ENCODE results near the gene EDNRB. TPM values are rescaled to one million over a fixed set of nuclear protein-coding genes. Genes with fewer than 3 reads are reported as not detected.

EDNRB gene
- polyA plus RNA-seq, 1 of the 3 experiments (the other 2 are of a cell fraction) = not detected

GRCh38 chr13:77893066-77893465, 25.6 kb downstream of the EDNRB start:
- Histone ChIP-seq H3K9ac (no peak overlapping the region), H3K4me3 (ENCODE audit: low read depth in 2 of 2, low read length in 1 of 2) (no peak overlapping the region), H3K9me2 (no peaks in the 10 kb centered on the region), H3K4me2 (no peak overlapping the region), H3K27ac (ENCODE audit: low read depth in 2 of 2, low read length in 1 of 2) (no peak overlapping the region), H4K20me1 (ENCODE audit: insufficient read depth) (no peaks in the 10 kb centered on the region), H3K27me3 (ENCODE audit: insufficient read depth) (no peaks in the 10 kb centered on the region), H3K36me3 (replicated peaks in 1 of 2; ENCODE audit: control insufficient read depth in 1 of 2, insufficient read depth in 2 of 2, low read length in 1 of 2) (no peaks in the 10 kb centered on the region), H3F3A (replicated peaks; ENCODE audit: insufficient read depth) (no peaks in the 10 kb centered on the region), H2AFZ (ENCODE audit: low read depth) (no peak overlapping the region), H3K9me3 (no peaks in the 10 kb centered on the region), H3K4me1 (ENCODE audit: control insufficient read depth in 1 of 2, insufficient read depth in 2 of 2, low read depth in 1 of 2, low read length in 1 of 2) (peaks cover 0 to 3% of the 10 kb centered on the region in 2 experiments; a peak in 1 of 4 replicates), H3K79me2 (ENCODE audit: insufficient read depth) (no peaks in the 10 kb centered on the region)
- 60% methylated on average over 6 of the region's 6 CpGs for WGBS (ENCODE audit: low lambda C conversion rate)
- POLR2A ChIA-PET = no interaction called here
- DNase-seq = no peak
- CTCF ChIA-PET = no interaction called here
- TF ChIP-seq TEAD4 (IDR thresholded peaks at IDR 0.05; ENCODE audit: borderline replicate concordance, insufficient read depth) (no peak), MXI1 (IDR thresholded peaks at IDR 0.05; ENCODE audit: low read depth, low read length) (no peak), MAX (IDR thresholded peaks at IDR 0.05; ENCODE audit: low read depth) (no peak), RCOR1 (IDR thresholded peaks at IDR 0.05; ENCODE audit: low read length) (no peak), CHD2 (IDR thresholded peaks at IDR 0.05; ENCODE audit: low read length, partially characterized antibody) (no peak), RXRA (IDR thresholded peaks at IDR 0.05; ENCODE audit: borderline replicate concordance, low read depth) (no peak), FOSL2 (IDR thresholded peaks at IDR 0.05; ENCODE audit: borderline replicate concordance, low read depth) (no peak)

GRCh38 chr13:77892491-77892890, 26.1 kb downstream of the EDNRB start:
- Histone ChIP-seq H3F3A (replicated peaks; ENCODE audit: insufficient read depth) (no peaks in the 10 kb centered on the region), H3K4me3 (ENCODE audit: low read depth in 2 of 2, low read length in 1 of 2) (no peak overlapping the region), H3K27ac (ENCODE audit: low read depth in 2 of 2, low read length in 1 of 2) (no peak overlapping the region), H3K27me3 (ENCODE audit: insufficient read depth) (no peaks in the 10 kb centered on the region), H3K4me1 (ENCODE audit: control insufficient read depth in 1 of 2, insufficient read depth in 2 of 2, low read depth in 1 of 2, low read length in 1 of 2) (peaks cover 0 to 3% of the 10 kb centered on the region in 2 experiments; a peak in 1 of 4 replicates), H3K9me3 (no peaks in the 10 kb centered on the region), H4K20me1 (ENCODE audit: insufficient read depth) (no peaks in the 10 kb centered on the region), H3K36me3 (replicated peaks in 1 of 2; ENCODE audit: control insufficient read depth in 1 of 2, insufficient read depth in 2 of 2, low read length in 1 of 2) (no peaks in the 10 kb centered on the region), H2AFZ (ENCODE audit: low read depth) (no peak overlapping the region), H3K4me2 (no peak overlapping the region), H3K9me2 (no peaks in the 10 kb centered on the region), H3K79me2 (ENCODE audit: insufficient read depth) (no peaks in the 10 kb centered on the region), H3K9ac (no peak overlapping the region)
- DNase-seq = no peak
- TF ChIP-seq EZH2phosphoT487 (IDR thresholded peaks at IDR 0.05; ENCODE audit: borderline replicate concordance, low read depth) (no peak), ELF1 (IDR thresholded peaks at IDR 0.05) (no peak), GABPA (IDR thresholded peaks at IDR 0.05; ENCODE audit: low read depth) (no peak), FOXJ3 (CRISPR knock-in tag; IDR thresholded peaks at IDR 0.05) (no peak), NRF1 (IDR thresholded peaks at IDR 0.05; ENCODE audit: low read depth, low read length) (no peak), RFX5 (IDR thresholded peaks at IDR 0.05; ENCODE audit: low read length) (no peak), CTCF (IDR thresholded peaks at IDR 0.05) (no peak), FOXM1 (IDR thresholded peaks at IDR 0.05; ENCODE audit: low read depth) (no peak), FOSL2 (IDR thresholded peaks at IDR 0.05; ENCODE audit: borderline replicate concordance, low read depth) (no peak)
- TF ChIP-seq, protein P1, sequence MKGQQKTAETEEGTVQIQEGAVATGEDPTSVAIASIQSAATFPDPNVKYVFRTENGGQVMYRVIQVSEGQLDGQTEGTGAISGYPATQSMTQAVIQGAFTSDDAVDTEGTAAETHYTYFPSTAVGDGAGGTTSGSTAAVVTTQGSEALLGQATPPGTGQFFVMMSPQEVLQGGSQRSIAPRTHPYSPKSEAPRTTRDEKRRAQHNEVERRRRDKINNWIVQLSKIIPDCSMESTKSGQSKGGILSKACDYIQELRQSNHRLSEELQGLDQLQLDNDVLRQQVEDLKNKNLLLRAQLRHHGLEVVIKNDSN (IDR thresholded peaks at IDR 0.05; ENCODE audit: borderline replicate concordance, low read depth) = no peak
- TF ChIP-seq, protein P2, sequence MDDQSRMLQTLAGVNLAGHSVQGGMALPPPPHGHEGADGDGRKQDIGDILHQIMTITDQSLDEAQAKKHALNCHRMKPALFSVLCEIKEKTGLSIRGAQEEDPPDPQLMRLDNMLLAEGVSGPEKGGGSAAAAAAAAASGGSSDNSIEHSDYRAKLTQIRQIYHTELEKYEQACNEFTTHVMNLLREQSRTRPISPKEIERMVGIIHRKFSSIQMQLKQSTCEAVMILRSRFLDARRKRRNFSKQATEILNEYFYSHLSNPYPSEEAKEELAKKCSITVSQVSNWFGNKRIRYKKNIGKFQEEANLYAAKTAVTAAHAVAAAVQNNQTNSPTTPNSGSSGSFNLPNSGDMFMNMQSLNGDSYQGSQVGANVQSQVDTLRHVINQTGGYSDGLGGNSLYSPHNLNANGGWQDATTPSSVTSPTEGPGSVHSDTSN (IDR thresholded peaks at IDR 0.05) = no peak
- POLR2A ChIA-PET = no interaction called here
- CTCF ChIA-PET = no interaction called here
